GM18498 (cell line): ENCODE measurements around the gene SYDE2.
"Not testable (repeated sequence)": the region's sequence is repeated elsewhere in the genome, so short reads cannot be mapped to it uniquely, and the experiment has no call there.

Experiments
- ATAC-seq: cut with Tn5 transposase; IDR thresholded peaks from one replicate; pipeline ENCODE4 v1.9.1; 2021; ENCODE audit warnings: mild to moderate bottlenecking, moderate library complexity; ENCODE audit not compliant: unreplicated experiment

The SYDE2 gene

GRCh38 chr1:85219853-85220610, 19.2 kb upstream of the SYDE2 start:
- no peak for ATAC-seq

- no peak for ATAC-seq
Observed at GRCh38 chr1:85216697-85217096, 15.9 kb upstream of the SYDE2 start.

- no peak for ATAC-seq
Observed at GRCh38 chr1:85214654-85215053, 13.8 kb upstream of the SYDE2 start.

- no peak for ATAC-seq
Observed at GRCh38 chr1:85208488-85208887, 7.7 kb upstream of the SYDE2 start.

GRCh38 chr1:85203573-85204171, 2.9 kb upstream of the SYDE2 start:
- no peak for ATAC-seq

- ATAC-seq, result no peak
Observed at GRCh38 chr1:85202864-85203255, 2.0 kb upstream of the SYDE2 start.

GRCh38 chr1:85202092-85202863, 1.5 kb upstream of the SYDE2 start:
- peak; percentile 11 for ATAC-seq

- ATAC-seq, result peak; percentile 64
Observed at GRCh38 chr1:85201340-85202091, 700 bp upstream of the SYDE2 start.

GRCh38 chr1:85199667-85200462, 951 bp downstream of the SYDE2 start:
- ATAC-seq, result no peak

- ATAC-seq, result no peak
Observed at GRCh38 chr1:85198864-85199263, 2.0 kb downstream of the SYDE2 start.

GRCh38 chr1:85196358-85196757, 4.5 kb downstream of the SYDE2 start:
- no peak for ATAC-seq

- ATAC-seq, result no peak
Observed at GRCh38 chr1:85195703-85196102, 5.1 kb downstream of the SYDE2 start.

- ATAC-seq, result not testable (repeated sequence)
Observed at GRCh38 chr1:85192129-85192528, 8.7 kb downstream of the SYDE2 start.

GRCh38 chr1:85189120-85189519, 11.7 kb downstream of the SYDE2 start:
- ATAC-seq, result no peak

GRCh38 chr1:85188530-85188929, 12.3 kb downstream of the SYDE2 start:
- no peak for ATAC-seq

GRCh38 chr1:85187021-85187420, 13.8 kb downstream of the SYDE2 start:
- not testable (repeated sequence) for ATAC-seq

GRCh38 chr1:85184245-85184644, 16.6 kb downstream of the SYDE2 start:
- ATAC-seq, result no peak

GRCh38 chr1:85182700-85183099, 18.1 kb downstream of the SYDE2 start:
- no peak for ATAC-seq

- ATAC-seq, result no peak
Observed at GRCh38 chr1:85180869-85181268, 19.9 kb downstream of the SYDE2 start.

GRCh38 chr1:85179522-85179921, 21.3 kb downstream of the SYDE2 start:
- ATAC-seq, result no peak
